ENCODE measurements around the gene MMRN2. TPM values are rescaled to one million over a fixed set of nuclear protein-coding genes. Genes with fewer than 3 reads are reported as not detected.
"Not testable (repeated sequence)": the region's sequence is repeated elsewhere in the genome, so short reads cannot be mapped to it uniquely, and the experiment has no call there.

Gene MMRN2
- total and polyA plus RNA-seq, 7 donors, result 0.92 to 23.3 (median 8.6) TPM

- no peaks in the 10 kb centered on the region for H3K27me3 ChIP-seq
- no peak overlapping the region for H3K27ac ChIP-seq
- DNase-seq, result no peak
- TF ChIP-seq EP300 (IDR thresholded peaks at IDR 0.05), result no peak
- TF ChIP-seq CTCF (IDR thresholded peaks at IDR 0.05), result no peak
- no peak for TF ChIP-seq POLR2AphosphoS5 (IDR thresholded peaks at IDR 0.05)
- no peak for TF ChIP-seq POLR2A (IDR thresholded peaks at IDR 0.05)
- H3K9me3 ChIP-seq, result no peaks in the 10 kb centered on the region
- H3K4me1 ChIP-seq, result no peaks in the 10 kb centered on the region
- no peak overlapping the region for H3K4me3 ChIP-seq
- intact Hi-C loops (cut with DNase I), result no loop called here
- peaks cover 0 to 8% (median 0%) of the 10 kb centered on the region in 4 donors for H3K36me3 ChIP-seq
Measured at GRCh38 chr10:86992456-86992855, 35.0 kb upstream of the MMRN2 start.

- H3K4me3 ChIP-seq; DNase-seq; intact Hi-C loops (cut with DNase I); H3K36me3 ChIP-seq; H3K4me1 ChIP-seq; H3K9me3 ChIP-seq; H3K27ac ChIP-seq; H3K27me3 ChIP-seq: not testable (repeated sequence)
- 75 to 88% methylated on average over 12 of the region's 12 CpGs for WGBS, 2 donors
Measured at GRCh38 chr10:86991362-86991761, 33.9 kb upstream of the MMRN2 start.

GRCh38 chr10:86988520-86988919 is 31.1 kb upstream of the MMRN2 start:
- Histone ChIP-seq H3K4me1 (no peaks in the 10 kb centered on the region), H3K27ac (no peak overlapping the region), H3K36me3 (peaks cover 0 to 3% (median 0%) of the 10 kb centered on the region in 4 donors), H3K4me3 (no peak overlapping the region), H3K9me3 (no peaks in the 10 kb centered on the region), H3K27me3 (no peaks in the 10 kb centered on the region)
- DNase-seq, result no peak
- intact Hi-C loops (cut with DNase I), result no loop called here
- WGBS, 2 donors, result 46 to 59% methylated on average over 1 of the region's 1 CpG
- TF ChIP-seq POLR2AphosphoS5 (IDR thresholded peaks at IDR 0.05) (no peak), CTCF (IDR thresholded peaks at IDR 0.05) (no peak), POLR2A (IDR thresholded peaks at IDR 0.05) (no peak), EP300 (IDR thresholded peaks at IDR 0.05) (no peak)

GRCh38 chr10:86984498-86984897 is 27.1 kb upstream of the MMRN2 start:
- peaks cover 0 to 15% (median 12%) of the 10 kb centered on the region in 4 donors for H3K4me1 ChIP-seq
- H3K36me3 ChIP-seq; H3K27ac ChIP-seq; DNase-seq; H3K9me3 ChIP-seq; H3K4me3 ChIP-seq; H3K27me3 ChIP-seq; intact Hi-C loops (cut with DNase I): not testable (repeated sequence)
- 89 to 96% methylated on average over 4 of the region's 4 CpGs for WGBS, 2 donors

- Histone ChIP-seq H3K36me3 (no peaks in the 10 kb centered on the region), H3K4me3 (no peak overlapping the region), H3K9me3 (no peaks in the 10 kb centered on the region), H3K27me3 (no peaks in the 10 kb centered on the region), H3K4me1 (peaks cover 0 to 15% (median 12%) of the 10 kb centered on the region in 4 donors), H3K27ac (no peak overlapping the region)
- TF ChIP-seq POLR2AphosphoS5 (IDR thresholded peaks at IDR 0.05) (no peak), POLR2A (IDR thresholded peaks at IDR 0.05) (no peak), EP300 (IDR thresholded peaks at IDR 0.05) (no peak), CTCF (IDR thresholded peaks at IDR 0.05) (no peak)
- intact Hi-C loops (cut with DNase I), result no loop called here
- 90 to 93% methylated on average over 5 of the region's 5 CpGs for WGBS, 2 donors
- DNase-seq, result no peak
Measured at GRCh38 chr10:86981716-86982115, 24.3 kb upstream of the MMRN2 start.

- 79 to 82% methylated on average over 6 of the region's 6 CpGs for WGBS, 2 donors
- DNase-seq; intact Hi-C loops (cut with DNase I); H3K27me3 ChIP-seq; H3K36me3 ChIP-seq; H3K4me3 ChIP-seq; H3K9me3 ChIP-seq: not testable (repeated sequence)
- Histone ChIP-seq H3K4me1 (peaks cover 0 to 15% (median 12%) of the 10 kb centered on the region in 4 donors), H3K27ac (peak overlapping the region in 2 of 4 donors; percentile 53 to 59)
Measured at GRCh38 chr10:86981020-86981419, 23.6 kb upstream of the MMRN2 start.

Data from sigmoid colon (tissue), 7 donors.